ENCODE data around the gene GPR137. TPM values are rescaled to one million over a fixed set of nuclear protein-coding genes. Genes with fewer than 3 reads are reported as not detected.

The GPR137 gene
- polyA plus RNA-seq, 3 donors = 7.8 to 21.0 (median 9.3) TPM

- no peak overlapping the region for H3K4me3 Mint-ChIP-seq
- Histone ChIP-seq H3K79me2 (ENCODE audit: insufficient read depth, low read length) (peaks cover 48% of the 10 kb centered on the region), H3K36me3 (replicated peaks in 1 of 2; ENCODE audit: control insufficient read depth in 1 of 2, insufficient read depth in 2 of 2, low read length in 2 of 2) (peaks cover 38 to 52% of the 10 kb centered on the region in 2 donors), H3K4me3 (replicated peaks in 1 of 3; ENCODE audit: low read depth in 2 of 3, low read length in 3 of 3) (no peak overlapping the region), H2AFZ (ENCODE audit: insufficient read depth, low read depth, low read length, poor library complexity, severe bottlenecking) (no peak overlapping the region), H3K9ac (ENCODE audit: insufficient read depth, low read length, poor library complexity, severe bottlenecking) (no peak overlapping the region), H3K27ac (ENCODE audit: low read depth in 1 of 2, low read length in 2 of 2) (peak overlapping the region in 1 of 2 donors; percentile 21), H3K9me3 (replicated peaks in 1 of 2; ENCODE audit: control insufficient read depth in 1 of 2, insufficient read depth in 1 of 2, low read length in 2 of 2) (no peaks in the 10 kb centered on the region), H3K27me3 (ENCODE audit: control insufficient read depth in 2 of 2, insufficient read depth in 2 of 2, low read length in 2 of 2) (no peaks in the 10 kb centered on the region), H3K4me2 (replicated peaks; ENCODE audit: extremely low read depth, low read length, poor library complexity, severe bottlenecking) (no peak overlapping the region), H4K20me1 (ENCODE audit: insufficient read depth, low read length) (peaks cover 72% of the 10 kb centered on the region), H3K4me1 (ENCODE audit: control insufficient read depth in 1 of 2, insufficient read depth in 2 of 2, low read length in 2 of 2) (peaks cover 16 to 24% of the 10 kb centered on the region in 2 donors)
- no peak for TF ChIP-seq CTCF (IDR thresholded peaks at IDR 0.05)
- peaks cover 0 to 1% (median 0%) of the 10 kb centered on the region in 3 donors for H3K27me3 Mint-ChIP-seq (ENCODE audit: low read depth in 3 of 3)
- peak overlapping the region in 5 of 7 donors; percentile 35 to 80 (median 77) for H3K27ac Mint-ChIP-seq
- WGBS (ENCODE audit: insufficient coverage) = 100% methylated on average over 10 of the region's 10 CpGs
- peaks cover 35 to 63% of the 10 kb centered on the region in 2 donors for H3K36me3 Mint-ChIP-seq
- no peaks in the 10 kb centered on the region for H3K9me3 Mint-ChIP-seq
- DNase-seq = no peak
- H3K4me1 Mint-ChIP-seq = peaks cover 25% of the 10 kb centered on the region
- intact Hi-C loops (cut with micrococcal nuclease) = no loop called here
Measured at GRCh38 chr11:64312947-64313346, 27.3 kb downstream of the GPR137 start.

- Histone ChIP-seq H4K20me1 (ENCODE audit: insufficient read depth, low read length) (peaks cover 67% of the 10 kb centered on the region), H3K27me3 (ENCODE audit: control insufficient read depth in 2 of 2, insufficient read depth in 2 of 2, low read length in 2 of 2) (no peaks in the 10 kb centered on the region), H2AFZ (ENCODE audit: insufficient read depth, low read depth, low read length, poor library complexity, severe bottlenecking) (no peak overlapping the region), H3K27ac (ENCODE audit: low read depth in 1 of 2, low read length in 2 of 2) (peak overlapping the region in 1 of 2 donors; percentile 21), H3K4me3 (replicated peaks in 1 of 3; ENCODE audit: low read depth in 2 of 3, low read length in 3 of 3) (no peak overlapping the region), H3K79me2 (ENCODE audit: insufficient read depth, low read length) (peaks cover 44% of the 10 kb centered on the region), H3K36me3 (replicated peaks in 1 of 2; ENCODE audit: control insufficient read depth in 1 of 2, insufficient read depth in 2 of 2, low read length in 2 of 2) (peaks cover 36 to 51% of the 10 kb centered on the region in 2 donors), H3K4me1 (ENCODE audit: control insufficient read depth in 1 of 2, insufficient read depth in 2 of 2, low read length in 2 of 2) (peaks cover 16 to 30% of the 10 kb centered on the region in 2 donors), H3K4me2 (replicated peaks; ENCODE audit: extremely low read depth, low read length, poor library complexity, severe bottlenecking) (no peak overlapping the region), H3K9me3 (replicated peaks in 1 of 2; ENCODE audit: control insufficient read depth in 1 of 2, insufficient read depth in 1 of 2, low read length in 2 of 2) (no peaks in the 10 kb centered on the region), H3K9ac (ENCODE audit: insufficient read depth, low read length, poor library complexity, severe bottlenecking) (no peak overlapping the region)
- TF ChIP-seq CTCF (IDR thresholded peaks at IDR 0.05) = no peak
- Mint-ChIP-seq H3K4me3 (no peak overlapping the region), H3K9me3 (no peaks in the 10 kb centered on the region), H3K4me1 (peaks cover 27% of the 10 kb centered on the region), H3K27me3 (ENCODE audit: low read depth in 3 of 3) (peaks cover 0 to 1% (median 0%) of the 10 kb centered on the region in 3 donors), H3K27ac (peak overlapping the region in 5 of 7 donors; percentile 14 to 80 (median 54)), H3K36me3 (peaks cover 33 to 60% of the 10 kb centered on the region in 2 donors)
- no peak for DNase-seq
- intact Hi-C loops (cut with micrococcal nuclease) = no loop called here
- 88% methylated on average over 12 of the region's 18 CpGs for WGBS (ENCODE audit: insufficient coverage)
Measured at GRCh38 chr11:64313491-64314145, 28.0 kb downstream of the GPR137 start.
